ENCODE results near the gene KCNC1.

The KCNC1 gene

GRCh38 chr11:17714870-17715269 is 19.7 kb upstream of the KCNC1 start:
- no peak for DNase-seq (ENCODE audit: low spot score)

GRCh38 chr11:17716807-17717206 is 17.8 kb upstream of the KCNC1 start:
- no peak for DNase-seq (ENCODE audit: low spot score)

GRCh38 chr11:17718015-17718414 is 16.6 kb upstream of the KCNC1 start:
- no peak for DNase-seq (ENCODE audit: low spot score)

GRCh38 chr11:17718510-17718962 is 16.0 kb upstream of the KCNC1 start:
- DNase-seq (ENCODE audit: low spot score) = no peak

- no peak for DNase-seq (ENCODE audit: low spot score)
Observed at GRCh38 chr11:17719028-17719937, 15.3 kb upstream of the KCNC1 start, which contains the start of gene MYOD1. Gene MYOD1, plus strand, starts transcription at chr11:17719571. Its CDS starts 212 bp downstream, at chr11:17719783.

- no peak for DNase-seq (ENCODE audit: low spot score)
Observed at GRCh38 chr11:17719938-17720795, 14.4 kb upstream of the KCNC1 start.

- no peak for DNase-seq (ENCODE audit: low spot score)
Observed at GRCh38 chr11:17720796-17721171, 13.8 kb upstream of the KCNC1 start.

- no peak for DNase-seq (ENCODE audit: low spot score)
Observed at GRCh38 chr11:17721242-17721999, 13.2 kb upstream of the KCNC1 start.

GRCh38 chr11:17722000-17722643 is 12.5 kb upstream of the KCNC1 start:
- DNase-seq (ENCODE audit: low spot score) = no peak

- no peak for DNase-seq (ENCODE audit: low spot score)
Observed at GRCh38 chr11:17724020-17724908, 10.3 kb upstream of the KCNC1 start.

GRCh38 chr11:17725174-17725573 is 9.4 kb upstream of the KCNC1 start:
- no peak for DNase-seq (ENCODE audit: low spot score)

- DNase-seq (ENCODE audit: low spot score) = no peak
Observed at GRCh38 chr11:17730137-17730536, 4.4 kb upstream of the KCNC1 start.

- DNase-seq (ENCODE audit: low spot score) = peak; percentile 79
Observed at GRCh38 chr11:17730608-17731462, 3.7 kb upstream of the KCNC1 start.

GRCh38 chr11:17733261-17733660 is 1.3 kb upstream of the KCNC1 start:
- no peak for DNase-seq (ENCODE audit: low spot score)

GRCh38 chr11:17734986-17735817 is 621 bp downstream of the KCNC1 start:
- peak; percentile 33 for DNase-seq (ENCODE audit: low spot score)

GRCh38 chr11:17735818-17736578 is 1.4 kb downstream of the KCNC1 start:
- DNase-seq (ENCODE audit: low spot score) = no peak

GRCh38 chr11:17736579-17736893 is 2.0 kb downstream of the KCNC1 start:
- no peak for DNase-seq (ENCODE audit: low spot score)

All from putamen (tissue), 1 donor.